GM12891 (cell line): ENCODE measurements around the gene TRERF1.

Experiments
- PAX5 ChIP-seq: IDR thresholded peaks from 2 replicates; pipeline ENCODE4 v1.6.1; 2011; ENCODE audit warnings: low read length, moderate library complexity, mild to moderate bottlenecking; ENCODE audit not compliant: insufficient read depth, severe bottlenecking
- POLR2A ChIP-seq: IDR thresholded peaks from 2 replicates; pipeline ENCODE4 v1.6.1; 2011; ENCODE audit warnings: low read depth, low read length, control low read depth
- POLR2AphosphoS5 ChIP-seq: IDR thresholded peaks from 2 replicates; pipeline ENCODE4 v1.6.1; 2011; ENCODE audit warnings: low read depth, low read length, control low read depth
- POU2F2 ChIP-seq: IDR thresholded peaks from 2 replicates; pipeline ENCODE4 v1.6.1; 2011; ENCODE audit warnings: low read depth, mild to moderate bottlenecking, control low read depth, low read length, moderate library complexity
- SPI1 ChIP-seq: IDR thresholded peaks from 2 replicates; pipeline ENCODE4 v1.6.1; 2011; ENCODE audit warnings: low read depth, low read length, control low read depth
- TAF1 ChIP-seq: IDR thresholded peaks from 2 replicates; pipeline ENCODE4 v1.6.1; 2011; ENCODE audit warnings: low read depth, low read length, control low read depth

GRCh38 chr6:42302411-42302810 is 149.3 kb downstream of the TRERF1 start:
- no peak for TF ChIP-seq TAF1
- no peak for TF ChIP-seq POLR2A
- no peak for TF ChIP-seq POLR2AphosphoS5
- no peak for TF ChIP-seq SPI1
- no peak for TF ChIP-seq POU2F2
- no peak for TF ChIP-seq PAX5
